T-cell (primary cell): ENCODE data around the gene SNX15. TPM values are rescaled to one million over a fixed set of nuclear protein-coding genes. Genes with fewer than 3 reads are reported as not detected.
A peak's percentile ranks its signal among the peaks of the same experiment; 100 is the strongest.

Source experiments
- ATAC-seq, 4 experiments: fragments of 200-7000 bp in 3 of 4; fragments of 150-1000 bp in 1 of 4; cut with Tn5 transposase; replicated peaks in 1 of 4; 1 replicate in 3 of 4; 2 replicates in 1 of 4; pipeline ENCODE4 v1.10.0; 2021; ENCODE audit warnings: moderate library complexity in 3 of 4, mild to moderate bottlenecking in 2 of 4, moderate number of reproducible peaks in 1 of 4
- CTCF ChIA-PET, 2 donors: fragments of 300-600 bp; sonication (Branson Sonifier 250); formaldehyde crosslinking; loops; one replicate each; lab custom pipeline; 2022; ENCODE audit warnings: antibody characterized with exemption in 2 of 2; lab: Charles Lee
- POLR2A ChIA-PET, 2 donors: fragments of 300-600 bp; sonication (Branson Sonifier 250); formaldehyde crosslinking; loops; one replicate each; lab custom pipeline; 2022; ENCODE audit warnings: antibody characterized with exemption in 2 of 2; lab: Charles Lee
- DNase-seq, 35 experiments: peaks; one replicate each; pipeline versions ENCODE4 v3.0.0 to v3.0.0-alpha.2; 2013 to 2023
- H3K27ac ChIP-seq: one replicate; pipeline ENCODE4 v1.5.1; 2013; ENCODE audit warnings: low read length
- H3K27me3 ChIP-seq, 2 experiments: replicated peaks in 1 of 2; 1 replicate in 1 of 2; 2 replicates in 1 of 2; pipeline versions ENCODE4 v1.6.1 to v1.7.0; 2013; ENCODE audit warnings: low read length in 1 of 2, mixed read lengths in 1 of 2; ENCODE audit not compliant: control insufficient read depth in 2 of 2, insufficient read depth in 2 of 2; ENCODE audit errors: extremely low read depth in 1 of 2
- H3K36me3 ChIP-seq, 2 donors: 1 replicate in 1 of 2; 2 replicates in 1 of 2; pipeline versions ENCODE4 v1.6.1 to v1.7.0; 2013; ENCODE audit warnings: low read length in 1 of 2; ENCODE audit not compliant: control insufficient read depth in 2 of 2, insufficient read depth in 1 of 2; ENCODE audit errors: extremely low read depth in 1 of 2
- H3K4me1 ChIP-seq, 2 experiments: 1 replicate in 1 of 2; 2 replicates in 1 of 2; pipeline versions ENCODE4 v1.6.1 to v1.7.0; 2013; ENCODE audit warnings: low read length in 2 of 2, mixed read lengths in 1 of 2; ENCODE audit not compliant: insufficient read depth in 2 of 2, control insufficient read depth in 1 of 2; ENCODE audit errors: extremely low read depth in 1 of 2
- H3K4me3 ChIP-seq, 2 donors: 1 replicate in 1 of 2; 2 replicates in 1 of 2; pipeline versions ENCODE4 v1.5.1 to v1.7.0; 2013; ENCODE audit warnings: mild to moderate bottlenecking in 2 of 2, low read length in 1 of 2, moderate library complexity in 1 of 2; ENCODE audit not compliant: control insufficient read depth in 1 of 2; ENCODE audit errors: extremely low read depth in 1 of 2
- H3K9me3 ChIP-seq: 2 replicates; pipeline ENCODE4 v1.7.0; 2013
- H3K27ac Mint-ChIP-seq, 2 donors: one replicate each; pipeline ENCODE4 v1.8.0; 2020 to 2021; ENCODE audit warnings: mild to moderate bottlenecking in 2 of 2, mixed read lengths in 2 of 2
- H3K27me3 Mint-ChIP-seq, 2 donors: one replicate each; pipeline ENCODE4 v1.8.0; 2021 to 2022; ENCODE audit warnings: mixed read lengths in 2 of 2
- H3K36me3 Mint-ChIP-seq: one replicate; pipeline ENCODE4 v1.8.0; 2021; ENCODE audit warnings: mixed read lengths
- H3K4me1 Mint-ChIP-seq, 3 donors: one replicate each; pipeline ENCODE4 v1.8.0; 2020 to 2022; ENCODE audit warnings: mixed read lengths in 3 of 3, mild to moderate bottlenecking in 1 of 3
- H3K4me3 Mint-ChIP-seq, 3 donors: one replicate each; pipeline ENCODE4 v1.8.0; 2020 to 2022; ENCODE audit warnings: mild to moderate bottlenecking in 3 of 3, mixed read lengths in 3 of 3, moderate library complexity in 3 of 3
- H3K9me3 Mint-ChIP-seq, 3 donors: one replicate each; pipeline ENCODE4 v1.8.0; 2020 to 2022; ENCODE audit warnings: mixed read lengths in 3 of 3
- WGBS: methylation state at CpG from one replicate; pipeline ENCODE4 v1.1.5; 2013; ENCODE audit warnings: missing lambda C conversion rate; ENCODE audit not compliant: insufficient coverage; 5-methylcytosine and 5-hydroxymethylcytosine counted together
- total RNA-seq, 35 experiments: library from RNA in 6 of 35; stranded (reverse) in 6 of 35; fragments of 120-200 nt in 1 of 35; gene quantifications; one replicate each; pipeline versions ENCODE4 v1.2.1 to v1.2.4 and lab custom pipeline; 2013 to 2026

SNX15 gene
- total RNA-seq, 5 donors from 2014 or later (not counting 1 experiment from before 2014, with no cell fraction given) = 19.6 to 28.6 (median 25.4) TPM

GRCh38 chr11:64994318-64994717 lies 32.9 kb upstream of the SNX15 start:
- Histone ChIP-seq H3K27ac (no peak overlapping the region), H3K9me3 (no peaks in the 10 kb centered on the region), H3K4me3 (no peak overlapping the region), H3K27me3 (peaks cover 0 to 29% of the 10 kb centered on the region in 2 experiments), H3K36me3 (no peaks in the 10 kb centered on the region), H3K4me1 (peaks cover 2 to 18% of the 10 kb centered on the region in 2 experiments)
- DNase-seq (no peak), ATAC-seq (no peak)
- no peak overlapping the region for H3K27ac Mint-ChIP-seq
- peaks cover 18 to 30% (median 22%) of the 10 kb centered on the region in 3 donors for H3K4me1 Mint-ChIP-seq
- ChIA-PET POLR2A (interaction anchor here in 1 of 2 donors (0.5 kb wide), 1 partner anchor 39 kb away, joined by 4 read pairs; no protein-coding TSS in a partner anchor), CTCF (no interaction called here)
- 81% methylated on average over 5 of the region's 7 CpGs for WGBS
- H3K4me3 Mint-ChIP-seq = no peak overlapping the region
- H3K9me3 Mint-ChIP-seq = no peaks in the 10 kb centered on the region
- H3K27me3 Mint-ChIP-seq = peaks cover 1 to 4% of the 10 kb centered on the region in 2 donors
- H3K36me3 Mint-ChIP-seq = no peaks in the 10 kb centered on the region

GRCh38 chr11:64996327-64996709 lies 30.9 kb upstream of the SNX15 start:
- H3K4me1 ChIP-seq = peaks cover 0 to 7% of the 10 kb centered on the region in 2 experiments
- no peak overlapping the region for H3K27ac ChIP-seq
- peaks cover 0 to 24% of the 10 kb centered on the region in 2 experiments for H3K27me3 ChIP-seq
- Mint-ChIP-seq H3K27me3 (peaks cover 1 to 4% of the 10 kb centered on the region in 2 donors), H3K4me3 (no peak overlapping the region), H3K27ac (no peak overlapping the region), H3K4me1 (peaks cover 9 to 18% (median 12%) of the 10 kb centered on the region in 3 donors), H3K9me3 (no peaks in the 10 kb centered on the region), H3K36me3 (no peaks in the 10 kb centered on the region)
- H3K36me3 ChIP-seq = no peaks in the 10 kb centered on the region
- no peak overlapping the region for H3K4me3 ChIP-seq
- 63% methylated on average over 4 of the region's 11 CpGs for WGBS
- H3K9me3 ChIP-seq = no peaks in the 10 kb centered on the region
- CTCF ChIA-PET = interaction anchor here in 1 of 2 donors (0.9 kb wide), 1 partner anchor 186 kb away, joined by 3 read pairs; no protein-coding TSS in a partner anchor
- DNase-seq (no peak), ATAC-seq (no peak)
- POLR2A ChIA-PET = no interaction called here

- ChIA-PET CTCF (interaction anchor here (0.7 to 0.9 kb wide), 2 partner anchors 148 to 185 kb away, joined by 3 read pairs; no protein-coding TSS in a partner anchor), POLR2A (no interaction called here)
- H3K27ac ChIP-seq = no peak within 1 kb of the TSS
- no peak within 1 kb of the TSS for H3K27ac Mint-ChIP-seq
- peaks cover 1 to 4% of the 10 kb centered on the region in 2 donors for H3K27me3 Mint-ChIP-seq
- no peak within 1 kb of the TSS for H3K4me3 Mint-ChIP-seq
- H3K4me3 ChIP-seq = no peak within 1 kb of the TSS
- no peaks in the 10 kb centered on the region for H3K9me3 ChIP-seq
- WGBS = 32% methylated on average over 8 of the region's 9 CpGs
- peaks cover 0 to 7% of the 10 kb centered on the region in 2 experiments for H3K4me1 ChIP-seq
- peak in 3 of 35 experiments; percentile 3 to 23 (median 22) for DNase-seq
- H3K36me3 Mint-ChIP-seq = no peaks in the 10 kb centered on the region
- ATAC-seq = peak in 1 of 4 experiments; percentile 38
- peaks cover 0 to 28% of the 10 kb centered on the region in 2 experiments for H3K27me3 ChIP-seq
- no peaks in the 10 kb centered on the region for H3K9me3 Mint-ChIP-seq
- peaks cover 9 to 16% (median 12%) of the 10 kb centered on the region in 3 donors for H3K4me1 Mint-ChIP-seq
- H3K36me3 ChIP-seq = no peaks in the 10 kb centered on the region
Measured at GRCh38 chr11:64996710-64997380, 30.4 kb upstream of the SNX15 start, which contains the start of gene BATF2. Gene BATF2, minus strand, starts transcription at chr11:64996971. Its CDS starts 57 bp downstream, at chr11:64996914.

DNA sequence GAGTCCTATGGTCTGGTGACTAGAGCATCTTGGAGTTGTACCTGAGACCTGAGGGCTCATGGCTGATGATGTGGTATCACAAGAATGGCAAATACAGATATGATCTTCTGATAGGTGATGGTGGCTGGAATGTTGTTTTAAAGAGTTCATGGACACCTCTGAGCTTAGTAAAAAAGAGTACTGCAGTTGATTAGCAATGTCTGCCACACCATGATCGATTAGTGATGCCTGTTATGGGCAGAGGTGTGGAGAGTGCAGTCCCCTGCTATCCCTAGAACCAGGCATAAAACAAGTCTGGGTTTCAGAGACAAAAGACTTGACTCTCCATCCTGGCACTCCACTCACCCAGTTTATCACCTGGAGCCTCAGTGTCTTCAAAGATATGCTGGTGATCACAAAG lies 29.1 kb upstream of the SNX15 start:
- Mint-ChIP-seq H3K27me3 (peaks cover 1 to 4% of the 10 kb centered on the region in 2 donors), H3K4me3 (peak overlapping the region in 1 of 3 donors; percentile 15), H3K9me3 (no peaks in the 10 kb centered on the region), H3K36me3 (no peaks in the 10 kb centered on the region), H3K27ac (peak overlapping the region; percentile 41 to 83), H3K4me1 (peaks cover 9 to 16% (median 12%) of the 10 kb centered on the region in 3 donors)
- DNase-seq = no peak
- Histone ChIP-seq H3K27ac (no peak overlapping the region), H3K9me3 (no peaks in the 10 kb centered on the region), H3K4me3 (no peak overlapping the region), H3K4me1 (peaks cover 0 to 7% of the 10 kb centered on the region in 2 experiments), H3K36me3 (no peaks in the 10 kb centered on the region), H3K27me3 (peaks cover 0 to 35% of the 10 kb centered on the region in 2 experiments)
- ChIA-PET POLR2A (no interaction called here), CTCF (no interaction called here)
- no peak for ATAC-seq
- WGBS = no CpG with 5 or more reads among the region's 1 CpG

GRCh38 chr11:64998690-64999431 lies 28.4 kb upstream of the SNX15 start:
- WGBS = 86% methylated on average over 5 of the region's 9 CpGs
- peak overlapping the region; percentile 41 to 83 for H3K27ac Mint-ChIP-seq
- DNase-seq = no peak
- H3K36me3 Mint-ChIP-seq = no peaks in the 10 kb centered on the region
- H3K4me1 Mint-ChIP-seq = peaks cover 9 to 16% (median 12%) of the 10 kb centered on the region in 3 donors
- H3K4me3 ChIP-seq = no peak overlapping the region
- peak in 1 of 4 experiments; percentile 24 for ATAC-seq
- H3K36me3 ChIP-seq = no peaks in the 10 kb centered on the region
- peak overlapping the region in 1 of 3 donors; percentile 15 for H3K4me3 Mint-ChIP-seq
- H3K9me3 Mint-ChIP-seq = no peaks in the 10 kb centered on the region
- peaks cover 1 to 4% of the 10 kb centered on the region in 2 donors for H3K27me3 Mint-ChIP-seq
- H3K27ac ChIP-seq = no peak overlapping the region
- H3K27me3 ChIP-seq = peaks cover 0 to 42% of the 10 kb centered on the region in 2 experiments
- no peaks in the 10 kb centered on the region for H3K9me3 ChIP-seq
- ChIA-PET CTCF (no interaction called here), POLR2A (no interaction called here)
- peaks cover 0 to 7% of the 10 kb centered on the region in 2 experiments for H3K4me1 ChIP-seq

DNA sequence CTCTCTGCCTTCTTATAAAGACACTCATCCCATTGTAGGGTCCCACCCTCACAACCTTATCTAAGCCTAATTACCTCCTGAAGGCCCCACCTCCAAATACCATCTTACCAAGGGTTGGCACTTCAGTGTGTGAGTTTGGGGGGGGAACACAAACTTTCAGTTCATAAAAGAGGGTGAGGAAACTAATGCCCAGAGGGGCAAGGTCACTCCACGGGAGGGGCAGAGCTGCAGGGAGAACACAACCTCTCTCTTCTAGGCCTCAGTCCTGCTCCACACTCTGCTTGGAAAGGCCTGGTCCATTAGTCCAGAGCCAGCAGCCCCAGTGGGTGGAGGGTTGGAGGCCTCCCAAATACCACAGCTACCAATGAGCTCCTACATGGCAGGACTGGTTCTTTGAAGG lies 27.8 kb upstream of the SNX15 start:
- ATAC-seq = no peak
- no peak overlapping the region for H3K27ac Mint-ChIP-seq
- no peaks in the 10 kb centered on the region for H3K36me3 Mint-ChIP-seq
- POLR2A ChIA-PET = no interaction called here
- Histone ChIP-seq H3K27me3 (peaks cover 0 to 37% of the 10 kb centered on the region in 2 experiments), H3K36me3 (no peaks in the 10 kb centered on the region), H3K4me3 (no peak overlapping the region), H3K4me1 (peaks cover 0 to 7% of the 10 kb centered on the region in 2 experiments), H3K9me3 (no peaks in the 10 kb centered on the region), H3K27ac (no peak overlapping the region)
- no peak overlapping the region for H3K4me3 Mint-ChIP-seq
- CTCF ChIA-PET = interaction anchor here in 1 of 2 donors (0.6 kb wide), 1 partner anchor 80 kb away, joined by 4 read pairs; no protein-coding TSS in a partner anchor
- peaks cover 1 to 4% of the 10 kb centered on the region in 2 donors for H3K27me3 Mint-ChIP-seq
- no peaks in the 10 kb centered on the region for H3K9me3 Mint-ChIP-seq
- no peak for DNase-seq
- WGBS = no CpG with 5 or more reads among the region's 1 CpG
- H3K4me1 Mint-ChIP-seq = peaks cover 9 to 16% (median 12%) of the 10 kb centered on the region in 3 donors
